Heart right ventricle (tissue), 16 donors: ENCODE results near the gene TNFRSF21. TPM values are rescaled to one million over a fixed set of nuclear protein-coding genes. Genes with fewer than 3 reads are reported as not detected.

Experiments
- ATAC-seq, 8 donors: fragments of 200-7000 bp; cut with Tn5 transposase; one replicate each; pipeline ENCODE4 v1.9.1; 2020; ENCODE audit warnings: mild to moderate bottlenecking in 8 of 8, moderate library complexity in 8 of 8, moderate number of reproducible peaks in 1 of 8
- DNase-seq, 2 donors: peaks; one replicate each; pipeline ENCODE4 v3.0.0-alpha.2; 2020
- H3K27ac ChIP-seq, 10 donors: fragments of 200-600 bp; sonication (generic) in 2 of 10; one replicate each; pipeline versions ENCODE4 v1.5.0 to v1.8.0; 2020 to 2022; ENCODE audit warnings: mild to moderate bottlenecking in 3 of 10
- H3K27me3 ChIP-seq, 7 donors: fragments of 200-600 bp; one replicate each; pipeline ENCODE4 v1.8.0; 2021 to 2022; ENCODE audit warnings: mild to moderate bottlenecking in 2 of 7
- H3K36me3 ChIP-seq, 9 donors: fragments of 200-600 bp; sonication (generic) in 1 of 9; one replicate each; pipeline versions ENCODE4 v1.5.0 to v1.8.0; 2020 to 2022; ENCODE audit warnings: mild to moderate bottlenecking in 2 of 9
- H3K4me1 ChIP-seq, 9 donors: fragments of 200-600 bp; sonication (generic) in 1 of 9; one replicate each; pipeline versions ENCODE4 v1.5.0 to v1.8.0; 2020 to 2022; ENCODE audit warnings: mild to moderate bottlenecking in 4 of 9
- H3K4me3 ChIP-seq, 10 donors: fragments of 200-600 bp; sonication (generic) in 2 of 10; one replicate each; pipeline versions ENCODE4 v1.5.0 to v1.8.0; 2020 to 2022; ENCODE audit warnings: mild to moderate bottlenecking in 7 of 10, moderate library complexity in 2 of 10
- H3K9me3 ChIP-seq, 11 donors: fragments of 200-600 bp in 10 of 11; sonication (generic) in 2 of 11; one replicate each; pipeline versions ENCODE4 v1.5.0 to v1.8.0; 2013 to 2022; ENCODE audit warnings: mild to moderate bottlenecking in 2 of 11, control low read depth in 1 of 11, moderate library complexity in 1 of 11
- WGBS, 2 donors: extraction: QIAGEN DNeasy Blood & Tissue Kit; methylation state at CpG; one replicate each; pipeline ENCODE4 v1.1.7; 2013; ENCODE audit warnings: inconsistent platforms in 1 of 2; 5-methylcytosine and 5-hydroxymethylcytosine counted together
- intact Hi-C, 10 donors: fragments of 100-400 bp; cut with DNase I; formaldehyde crosslinking; loops; one replicate each; pipeline versions ENCODE4 v1.11.1 to v1.14.2; 2022
- polyA plus RNA-seq, 2 donors: library from polyadenylated mRNA; stranded (reverse); fragments of 200-250 nt; gene quantifications; one replicate each; pipeline ENCODE4 v1.2.3, GENCODE V29; 2013
- total RNA-seq, 10 donors: library from RNA; stranded (reverse); fragmentation: NEBNext Ultra II Directional in 3 of 10; extraction: Animal tissue kit (Norgen Biotek cat#: 25700) in 3 of 10; gene quantifications; one replicate each; pipeline versions ENCODE4 v1.2.1 to v1.2.4, GENCODE V29; 2021 to 2023
- TF ChIP-seq, protein P1 (sequence below), 9 donors: fragments of 200-600 bp; sonication (generic) in 2 of 9; IDR thresholded peaks; one replicate each; pipeline versions ENCODE4 v1.5.0 to v1.8.0; 2021 to 2022; ENCODE audit warnings: antibody characterized with exemption in 9 of 9, mild to moderate bottlenecking in 5 of 9, moderate library complexity in 1 of 9
- donor health status: Arrhythmogenic right ventricular cardiomyopathy.
- donor health status: ischemic (EF 13 %, LVEDD 7.1; RV severe dilation, severe dysfunction).
- donor health status: healthy with polysubstance abuse.
- donor health status: DM: no; HTN: yes; CAD: no.
- donor health status: DM: no; HTN: no; CAD: no.
- donor health status: ischemic (EF 25% LVEDD 6.9; RV normal size, moderate dysfunction).
- donor health status: ischemic (EF 25% LVEDD 5.7; RV mildly dilated, moderate dysfunction).
- donor health status: healthy.
- donor health status: DM: yes; HTN: yes; CAD: no.
- donor health status: Ischemic cardiomyopathy.
- donor health status: ischemic (EF 35%, LVEDD 5.7; RV mildly dilated, moderate dysfunction).
- donor health status: nonischemic (EF 11% LVEDD 7.7; RV severe dilation, severe dysfunction).
- donor health status: DM: yes; HTN: yes; CAD: no.
- donor health status: PGD.
- donor health status: ischemic (EF 29% LVEDD 5.4; RV normal size, mild dysfunction).
- donor health status: nonischemic (EF 23%, LVEDD 6.1; RV moderate dilation, normal function).

TNFRSF21 gene
- total and polyA plus RNA-seq, 12 donors, result 3.8 to 12.8 (median 6.0) TPM

DNA sequence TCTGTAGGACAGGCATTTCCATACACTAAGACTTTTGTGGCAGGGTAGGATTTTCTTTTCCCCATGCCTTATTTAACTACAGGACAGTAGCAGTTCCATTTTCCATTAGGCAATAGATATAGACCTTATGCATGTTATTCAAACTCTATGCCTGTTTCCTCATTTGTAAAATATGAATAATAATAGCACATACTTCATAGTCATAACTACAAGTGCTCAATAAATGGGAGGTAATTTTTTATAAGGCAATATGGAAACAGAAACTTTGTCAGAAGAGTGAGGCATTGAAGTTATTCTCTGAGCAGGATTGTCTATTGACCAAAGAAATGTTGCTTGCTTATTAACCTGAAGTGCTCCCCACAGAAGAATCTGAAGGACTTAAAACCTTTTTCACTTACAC, 41.9 kb upstream of the TNFRSF21 start:
- Histone ChIP-seq H3K9me3 (no peaks in the 10 kb centered on the region), H3K27me3 (no peaks in the 10 kb centered on the region), H3K27ac (no peak overlapping the region), H3K4me3 (no peak overlapping the region), H3K4me1 (peaks cover 0 to 24% (median 0%) of the 10 kb centered on the region in 9 donors), H3K36me3 (no peaks in the 10 kb centered on the region)
- no peak for ATAC-seq
- no peak for DNase-seq
- intact Hi-C loops, result no loop called here
- TF ChIP-seq, protein P1, sequence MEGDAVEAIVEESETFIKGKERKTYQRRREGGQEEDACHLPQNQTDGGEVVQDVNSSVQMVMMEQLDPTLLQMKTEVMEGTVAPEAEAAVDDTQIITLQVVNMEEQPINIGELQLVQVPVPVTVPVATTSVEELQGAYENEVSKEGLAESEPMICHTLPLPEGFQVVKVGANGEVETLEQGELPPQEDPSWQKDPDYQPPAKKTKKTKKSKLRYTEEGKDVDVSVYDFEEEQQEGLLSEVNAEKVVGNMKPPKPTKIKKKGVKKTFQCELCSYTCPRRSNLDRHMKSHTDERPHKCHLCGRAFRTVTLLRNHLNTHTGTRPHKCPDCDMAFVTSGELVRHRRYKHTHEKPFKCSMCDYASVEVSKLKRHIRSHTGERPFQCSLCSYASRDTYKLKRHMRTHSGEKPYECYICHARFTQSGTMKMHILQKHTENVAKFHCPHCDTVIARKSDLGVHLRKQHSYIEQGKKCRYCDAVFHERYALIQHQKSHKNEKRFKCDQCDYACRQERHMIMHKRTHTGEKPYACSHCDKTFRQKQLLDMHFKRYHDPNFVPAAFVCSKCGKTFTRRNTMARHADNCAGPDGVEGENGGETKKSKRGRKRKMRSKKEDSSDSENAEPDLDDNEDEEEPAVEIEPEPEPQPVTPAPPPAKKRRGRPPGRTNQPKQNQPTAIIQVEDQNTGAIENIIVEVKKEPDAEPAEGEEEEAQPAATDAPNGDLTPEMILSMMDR (IDR thresholded peaks at IDR 0.05), result no peak

DNA sequence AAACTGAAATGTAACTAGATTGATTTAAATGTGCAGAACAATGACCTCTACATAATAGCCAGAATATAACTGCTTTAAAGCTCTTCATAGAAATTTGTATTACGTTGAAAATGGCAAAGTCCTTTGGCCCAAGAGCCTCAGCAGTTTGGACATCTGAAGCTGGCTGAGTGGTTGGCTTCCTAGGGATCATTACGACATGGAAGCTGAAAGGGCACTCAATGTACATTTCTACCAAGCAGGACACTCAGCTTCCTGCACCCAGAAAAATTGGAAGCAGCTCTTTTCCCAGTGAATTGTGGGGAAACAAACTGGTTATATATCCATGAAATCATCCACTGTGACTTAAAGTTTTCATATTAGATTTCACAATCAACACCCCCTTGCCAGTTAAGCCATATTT, 40.2 kb upstream of the TNFRSF21 start:
- no peak overlapping the region for H3K27ac ChIP-seq
- TF ChIP-seq, protein P1 (IDR thresholded peaks at IDR 0.05), result no peak
- peaks cover 0 to 24% (median 0%) of the 10 kb centered on the region in 9 donors for H3K4me1 ChIP-seq
- H3K27me3 ChIP-seq, result peaks cover 0 to 6% (median 0%) of the 10 kb centered on the region in 7 donors
- H3K4me3 ChIP-seq, result no peak overlapping the region
- H3K36me3 ChIP-seq, result no peaks in the 10 kb centered on the region
- 87 to 88% methylated on average over 2 of the region's 2 CpGs for WGBS, 2 donors
- intact Hi-C loops, result no loop called here
- no peak for DNase-seq
- H3K9me3 ChIP-seq, result no peaks in the 10 kb centered on the region
- no peak for ATAC-seq

DNA sequence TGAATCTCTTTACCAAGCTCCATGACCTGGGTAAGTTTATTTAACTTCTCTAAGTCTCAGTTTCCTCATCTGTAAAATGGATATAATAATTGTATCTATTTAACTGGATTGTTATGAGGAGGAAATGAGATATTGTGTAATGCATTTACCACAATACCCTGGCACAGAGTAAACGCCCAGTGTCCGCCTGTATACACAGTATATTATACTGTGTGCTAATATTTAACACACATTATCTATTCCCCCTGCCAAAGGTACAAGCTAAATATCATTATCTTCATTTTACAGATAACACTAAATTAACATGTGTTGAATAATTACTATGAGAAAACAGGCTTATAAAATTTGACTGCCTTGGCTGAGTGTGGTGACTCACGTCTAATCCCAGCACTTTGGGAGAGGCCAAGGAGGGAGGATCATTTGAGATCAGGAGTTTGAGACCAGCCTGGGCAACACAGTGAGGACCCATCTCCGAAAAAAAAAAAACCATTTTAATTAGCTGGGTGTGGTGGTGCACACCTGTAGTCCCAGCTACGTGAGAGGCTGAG, 38.7 kb upstream of the TNFRSF21 start:
- Histone ChIP-seq H3K4me3 (no peak overlapping the region), H3K4me1 (peaks cover 0 to 14% (median 0%) of the 10 kb centered on the region in 9 donors), H3K36me3 (no peaks in the 10 kb centered on the region), H3K9me3 (no peaks in the 10 kb centered on the region), H3K27me3 (peaks cover 0 to 6% (median 0%) of the 10 kb centered on the region in 7 donors), H3K27ac (no peak overlapping the region)
- WGBS, 2 donors, result 82 to 86% methylated on average over 5 of the region's 5 CpGs
- TF ChIP-seq, protein P1 (IDR thresholded peaks at IDR 0.05), result no peak
- intact Hi-C loops, result no loop called here
- DNase-seq (no peak), ATAC-seq (no peak)

DNA sequence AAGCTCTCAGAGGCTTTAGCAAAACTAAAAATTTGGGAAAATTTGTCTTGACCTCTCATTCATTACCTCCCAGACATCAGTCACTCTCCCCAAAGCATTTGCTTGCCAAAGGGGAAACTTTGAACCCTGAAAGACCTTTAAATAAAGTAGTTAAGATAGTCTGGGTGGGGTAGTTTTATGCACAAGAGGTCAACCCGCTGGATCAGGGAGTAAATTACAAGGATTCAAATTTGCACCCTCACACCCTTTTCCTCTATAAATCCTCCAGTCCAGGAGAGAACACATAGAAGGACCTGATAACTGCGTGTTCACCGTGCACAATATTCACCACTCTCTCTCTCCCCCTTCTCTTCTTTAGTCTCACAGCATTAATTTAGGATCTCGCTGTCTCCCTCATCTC, 36.1 kb upstream of the TNFRSF21 start:
- H3K27ac ChIP-seq, result no peak overlapping the region
- intact Hi-C loops, result no loop called here
- H3K9me3 ChIP-seq, result no peaks in the 10 kb centered on the region
- no peaks in the 10 kb centered on the region for H3K4me1 ChIP-seq
- DNase-seq (no peak), ATAC-seq (no peak)
- 81 to 87% methylated on average over 4 of the region's 4 CpGs for WGBS, 2 donors
- H3K4me3 ChIP-seq, result no peak overlapping the region
- TF ChIP-seq, protein P1 (IDR thresholded peaks at IDR 0.05), result no peak
- no peaks in the 10 kb centered on the region for H3K36me3 ChIP-seq
- peaks cover 0 to 6% (median 0%) of the 10 kb centered on the region in 7 donors for H3K27me3 ChIP-seq
